ENCODE results near the gene DSG4. TPM values are rescaled to one million over a fixed set of nuclear protein-coding genes. Genes with fewer than 3 reads are reported as not detected.

Gene DSG4
- total and polyA plus RNA-seq, 3 donors from 2014 or later: 0.08 to 0.83 (median 0.31) TPM

GRCh38 chr18:31373641-31374040 lies 2.9 kb upstream of the DSG4 start:
- TF ChIP-seq, protein P1, sequence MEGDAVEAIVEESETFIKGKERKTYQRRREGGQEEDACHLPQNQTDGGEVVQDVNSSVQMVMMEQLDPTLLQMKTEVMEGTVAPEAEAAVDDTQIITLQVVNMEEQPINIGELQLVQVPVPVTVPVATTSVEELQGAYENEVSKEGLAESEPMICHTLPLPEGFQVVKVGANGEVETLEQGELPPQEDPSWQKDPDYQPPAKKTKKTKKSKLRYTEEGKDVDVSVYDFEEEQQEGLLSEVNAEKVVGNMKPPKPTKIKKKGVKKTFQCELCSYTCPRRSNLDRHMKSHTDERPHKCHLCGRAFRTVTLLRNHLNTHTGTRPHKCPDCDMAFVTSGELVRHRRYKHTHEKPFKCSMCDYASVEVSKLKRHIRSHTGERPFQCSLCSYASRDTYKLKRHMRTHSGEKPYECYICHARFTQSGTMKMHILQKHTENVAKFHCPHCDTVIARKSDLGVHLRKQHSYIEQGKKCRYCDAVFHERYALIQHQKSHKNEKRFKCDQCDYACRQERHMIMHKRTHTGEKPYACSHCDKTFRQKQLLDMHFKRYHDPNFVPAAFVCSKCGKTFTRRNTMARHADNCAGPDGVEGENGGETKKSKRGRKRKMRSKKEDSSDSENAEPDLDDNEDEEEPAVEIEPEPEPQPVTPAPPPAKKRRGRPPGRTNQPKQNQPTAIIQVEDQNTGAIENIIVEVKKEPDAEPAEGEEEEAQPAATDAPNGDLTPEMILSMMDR (IDR thresholded peaks at IDR 0.05): no peak
- no peak for TF ChIP-seq POLR2A (IDR thresholded peaks at IDR 0.05)
- H3K27ac ChIP-seq: no peak overlapping the region
- WGBS, 2 donors: 86 to 91% methylated on average over 4 of the region's 4 CpGs
- no peaks in the 10 kb centered on the region for H3K36me3 ChIP-seq (ENCODE audit: low read depth, missing control alignments)
- no peaks in the 10 kb centered on the region for H3K9me3 ChIP-seq
- no peaks in the 10 kb centered on the region for H3K4me1 ChIP-seq
- intact Hi-C loops (cut with DNase I; ENCODE audit: low total_unique reads): no loop called here
- DNase-seq: no peak
- no peak overlapping the region for H3K4me3 ChIP-seq
- no peaks in the 10 kb centered on the region for H3K27me3 ChIP-seq

DNA sequence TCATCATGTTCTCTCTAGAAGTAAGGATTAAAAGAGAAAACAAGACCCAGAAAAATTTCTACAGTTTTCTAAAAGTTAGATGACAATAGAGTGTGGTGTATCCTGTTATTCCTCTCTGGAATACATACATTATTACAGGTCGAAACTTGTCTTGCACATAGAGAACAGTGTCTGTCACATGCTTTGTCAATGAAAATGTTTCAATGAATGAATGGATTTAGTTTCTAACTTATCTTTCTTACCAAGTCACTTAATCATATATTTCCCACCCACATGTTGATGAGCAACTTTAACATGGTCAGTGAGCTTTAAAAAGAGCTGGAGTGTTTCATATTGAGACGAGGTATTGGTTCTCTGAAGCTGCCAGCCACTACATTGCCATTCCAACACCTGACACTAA lies 4.3 kb downstream of the DSG4 start:
- TF ChIP-seq POLR2A (IDR thresholded peaks at IDR 0.05): no peak
- TF ChIP-seq, protein P1 (IDR thresholded peaks at IDR 0.05): no peak
- no peaks in the 10 kb centered on the region for H3K27me3 ChIP-seq
- no peaks in the 10 kb centered on the region for H3K4me1 ChIP-seq
- H3K9me3 ChIP-seq: no peaks in the 10 kb centered on the region
- no peak for DNase-seq
- intact Hi-C loops (cut with DNase I; ENCODE audit: low total_unique reads): no loop called here
- H3K27ac ChIP-seq: no peak overlapping the region
- H3K36me3 ChIP-seq (ENCODE audit: low read depth, missing control alignments): no peaks in the 10 kb centered on the region
- no peak overlapping the region for H3K4me3 ChIP-seq
- WGBS, 2 donors: 88 to 95% methylated on average over 2 of the region's 2 CpGs

- H3K36me3 ChIP-seq (ENCODE audit: low read depth, missing control alignments): no peaks in the 10 kb centered on the region
- H3K9me3 ChIP-seq: no peaks in the 10 kb centered on the region
- H3K4me1 ChIP-seq: no peaks in the 10 kb centered on the region
- 93 to 94% methylated on average over 2 of the region's 2 CpGs for WGBS, 2 donors
- H3K27me3 ChIP-seq: no peaks in the 10 kb centered on the region
- no peak for DNase-seq
- intact Hi-C loops (cut with DNase I; ENCODE audit: low total_unique reads): no loop called here
- H3K27ac ChIP-seq: no peak overlapping the region
- H3K4me3 ChIP-seq: no peak overlapping the region
- TF ChIP-seq, protein P1 (IDR thresholded peaks at IDR 0.05): no peak
- no peak for TF ChIP-seq POLR2A (IDR thresholded peaks at IDR 0.05)
These were observed 5.5 kb downstream of the DSG4 start for GRCh38 chr18:31382107-31382506.

GRCh38 chr18:31386741-31387140 lies 10.2 kb downstream of the DSG4 start:
- no peak for DNase-seq
- TF ChIP-seq, protein P1 (IDR thresholded peaks at IDR 0.05): no peak
- TF ChIP-seq POLR2A (IDR thresholded peaks at IDR 0.05): no peak
- intact Hi-C loops (cut with DNase I; ENCODE audit: low total_unique reads): no loop called here
- Histone ChIP-seq H3K27ac (no peak overlapping the region), H3K4me1 (no peaks in the 10 kb centered on the region), H3K36me3 (ENCODE audit: low read depth, missing control alignments) (no peaks in the 10 kb centered on the region), H3K27me3 (no peaks in the 10 kb centered on the region), H3K4me3 (no peak overlapping the region), H3K9me3 (no peaks in the 10 kb centered on the region)
- WGBS, 2 donors: 79 to 92% methylated on average over 6 of the region's 6 CpGs

DNA sequence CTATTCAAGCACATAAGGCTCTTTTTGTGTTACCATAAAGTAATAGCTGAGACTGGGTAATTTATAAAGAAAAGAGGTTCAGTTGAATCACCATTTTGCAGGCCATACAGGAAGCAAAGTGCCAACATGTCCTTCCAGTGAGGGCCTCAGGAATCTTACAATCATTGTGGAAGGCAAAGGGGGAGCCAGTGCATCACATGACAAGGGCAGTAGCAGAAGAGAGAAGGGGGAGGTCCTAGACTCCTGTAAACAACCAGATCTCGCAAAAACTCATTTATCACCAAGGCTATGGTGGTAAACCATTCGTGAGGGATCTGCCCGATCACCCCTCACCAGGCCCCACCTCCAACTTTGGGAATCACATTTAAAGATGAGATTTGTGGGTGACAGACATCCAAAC lies 16.7 kb downstream of the DSG4 start:
- Histone ChIP-seq H3K9me3 (no peaks in the 10 kb centered on the region), H3K36me3 (ENCODE audit: low read depth, missing control alignments) (no peaks in the 10 kb centered on the region), H3K27me3 (no peaks in the 10 kb centered on the region), H3K27ac (no peak overlapping the region), H3K4me1 (no peaks in the 10 kb centered on the region), H3K4me3 (no peak overlapping the region)
- WGBS, 2 donors: 78 to 86% methylated on average over 3 of the region's 3 CpGs
- TF ChIP-seq, protein P1 (IDR thresholded peaks at IDR 0.05): no peak
- no peak for TF ChIP-seq POLR2A (IDR thresholded peaks at IDR 0.05)
- no peak for DNase-seq
- intact Hi-C loops (cut with DNase I; ENCODE audit: low total_unique reads): no loop called here

All from testis (tissue), 3 donors.